GM19043 (cell line): ENCODE results near the gene CRACR2A.

Experiments used
- ATAC-seq: cut with Tn5 transposase; IDR thresholded peaks from one replicate; pipeline ENCODE4 v1.9.1; 2021; ENCODE audit warnings: low read depth; ENCODE audit not compliant: unreplicated experiment

The CRACR2A gene

DNA sequence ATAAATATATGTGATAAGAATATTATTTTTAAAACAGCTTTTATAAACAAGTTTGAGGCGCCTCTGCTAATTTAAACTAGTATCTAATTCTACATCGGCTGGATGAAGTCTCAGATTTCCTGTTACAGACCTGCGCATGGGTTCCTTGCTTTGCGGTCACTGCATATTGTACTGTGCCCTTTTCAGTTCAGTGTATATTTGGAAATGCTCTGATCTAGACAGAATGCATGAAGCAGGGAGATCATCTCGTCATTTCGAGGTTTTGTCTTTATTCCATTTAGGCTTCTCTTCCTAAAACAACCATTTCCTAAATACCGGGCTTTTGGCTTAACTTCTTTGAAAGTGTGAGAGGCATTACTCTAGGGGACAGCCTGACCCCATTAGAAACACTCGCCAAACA lies 25.6 kb downstream of the CRACR2A start:
- ATAC-seq: no peak

DNA sequence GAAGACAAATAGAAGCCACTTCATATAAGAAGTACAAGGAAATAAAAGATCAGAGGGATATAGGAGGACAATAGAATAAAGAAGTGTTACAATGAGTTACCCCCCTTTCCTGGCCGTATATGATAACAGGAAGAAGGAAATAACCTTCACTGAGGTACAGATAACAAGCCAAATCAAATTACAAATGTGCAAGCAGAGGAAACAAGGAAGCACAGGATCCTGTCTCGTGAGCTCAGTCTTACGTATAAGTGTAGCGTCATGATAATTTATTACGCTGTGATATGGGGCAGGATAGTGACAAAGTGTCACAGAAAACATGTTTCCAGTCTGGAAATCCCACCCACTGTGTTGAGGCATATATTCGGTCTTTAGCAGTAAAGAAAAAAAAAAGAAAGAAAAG lies 26.5 kb downstream of the CRACR2A start:
- ATAC-seq: no peak

DNA sequence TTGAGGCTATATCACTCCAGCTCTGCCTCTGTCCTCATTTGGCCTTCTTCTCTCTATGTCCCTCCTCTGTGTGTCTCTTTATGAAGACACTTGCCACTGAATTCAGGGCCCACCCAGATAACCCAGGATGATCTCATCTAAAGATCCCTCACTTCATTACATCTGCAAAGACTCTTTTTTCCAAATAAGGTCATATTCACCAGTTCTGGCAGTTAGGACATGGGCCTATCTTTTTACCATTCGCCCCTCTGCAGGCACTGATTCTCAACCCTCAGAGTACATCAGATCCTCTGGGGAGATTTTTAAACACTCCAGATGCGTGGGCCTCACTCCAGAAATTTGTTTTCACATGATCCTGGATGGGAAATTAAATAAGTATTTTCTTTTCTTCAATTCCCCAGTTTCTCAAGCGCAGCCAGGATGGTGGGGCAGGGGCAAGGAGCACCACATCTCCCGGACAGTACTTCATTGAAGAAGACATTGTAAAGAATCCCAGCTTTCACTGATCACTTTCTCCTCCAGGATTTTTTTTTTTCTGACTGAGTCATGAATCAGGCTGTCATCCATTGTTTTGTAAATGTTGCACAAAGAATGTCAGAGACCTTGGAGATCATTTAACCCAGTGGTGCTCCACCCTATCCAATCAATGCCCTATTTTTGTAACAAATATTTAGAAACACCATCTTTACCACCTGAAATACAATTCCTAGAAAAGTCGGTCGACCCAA lies 27.4 kb downstream of the CRACR2A start:
- ATAC-seq: no peak

DNA sequence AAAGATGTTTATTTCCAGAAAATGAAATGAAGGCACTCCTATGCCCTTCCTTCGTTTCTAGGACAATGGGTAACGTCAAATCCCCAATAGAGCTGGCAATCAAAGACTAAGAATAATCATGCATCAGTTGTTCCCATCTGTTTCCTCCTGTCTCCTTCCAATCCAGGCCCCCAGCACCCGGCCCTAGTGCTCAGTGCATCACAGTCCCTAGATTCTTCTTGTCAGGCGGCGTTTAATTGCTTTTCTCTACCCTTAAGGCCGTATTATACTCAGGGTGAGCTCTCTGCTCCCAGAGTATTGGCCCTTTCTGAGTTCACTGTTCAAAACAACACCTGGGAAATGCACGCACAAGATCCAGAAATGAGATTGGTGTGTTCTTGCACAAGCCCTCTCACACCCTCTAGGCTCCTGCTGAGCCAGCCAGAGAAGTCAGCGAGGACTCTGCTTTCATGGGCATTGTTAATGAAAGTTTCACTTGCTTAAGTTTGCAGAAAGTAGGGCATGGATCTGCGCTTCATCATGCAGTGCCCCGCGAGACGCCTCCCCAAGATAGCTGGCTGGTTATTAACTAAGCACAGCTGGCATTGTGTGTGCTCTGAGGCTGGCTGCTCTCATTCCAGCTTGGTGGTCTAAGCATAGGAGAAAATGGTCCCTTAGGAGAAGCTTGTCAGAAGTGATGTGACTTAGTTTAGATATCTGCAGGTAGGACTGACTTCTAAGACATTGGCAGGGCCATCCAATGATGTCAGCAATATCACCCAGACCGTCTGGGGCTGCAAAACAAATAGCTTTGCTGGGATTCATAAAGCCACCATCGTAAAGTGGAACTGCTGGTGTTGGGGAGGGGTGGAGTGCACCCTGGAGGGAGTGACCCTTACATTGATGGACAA lies 28.7 kb downstream of the CRACR2A start:
- ATAC-seq: no peak

DNA sequence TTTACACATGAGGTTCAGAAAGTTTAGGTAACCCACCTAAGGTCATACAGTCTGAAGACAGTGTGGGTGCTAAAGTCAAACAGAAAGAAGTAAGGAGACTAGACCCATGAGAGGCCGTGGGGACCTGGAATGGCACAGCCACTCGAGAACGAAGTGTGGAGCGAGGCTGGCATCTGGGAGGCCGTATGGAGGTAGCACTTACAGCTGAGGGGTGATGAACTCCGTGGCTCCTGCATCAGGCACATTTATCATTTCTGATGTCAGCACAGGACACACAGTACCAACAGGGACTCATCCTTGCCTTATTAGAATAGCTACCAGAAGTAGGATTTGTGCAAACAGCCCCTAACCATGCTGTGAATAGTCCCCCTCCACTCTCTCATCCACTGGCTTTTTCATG lies 30.5 kb downstream of the CRACR2A start:
- ATAC-seq: no peak

- no peak for ATAC-seq
Measured at GRCh38 chr12:3720772-3721171, 32.1 kb downstream of the CRACR2A start.

DNA sequence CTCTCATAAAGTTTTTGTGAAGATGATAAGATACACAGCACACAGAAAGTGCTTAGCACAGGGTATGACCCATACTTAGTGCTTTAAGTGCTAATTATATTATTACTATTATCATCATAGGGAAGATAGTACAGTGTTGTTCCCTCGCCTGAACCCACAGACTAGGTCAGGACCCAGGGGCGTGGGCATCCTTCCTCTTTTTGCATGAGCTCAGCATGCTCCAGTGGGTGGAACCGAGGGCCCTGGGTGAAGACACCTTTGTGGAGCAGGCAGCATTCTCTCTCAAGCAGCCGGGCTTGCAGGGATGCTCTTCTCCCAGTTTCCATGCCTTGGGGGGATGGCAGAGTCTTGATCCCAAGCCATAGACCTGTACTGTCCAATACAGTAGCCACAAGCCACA lies 34.8 kb downstream of the CRACR2A start:
- ATAC-seq: no peak

- no peak for ATAC-seq
Measured at GRCh38 chr12:3717283-3717898, 35.5 kb downstream of the CRACR2A start.

DNA sequence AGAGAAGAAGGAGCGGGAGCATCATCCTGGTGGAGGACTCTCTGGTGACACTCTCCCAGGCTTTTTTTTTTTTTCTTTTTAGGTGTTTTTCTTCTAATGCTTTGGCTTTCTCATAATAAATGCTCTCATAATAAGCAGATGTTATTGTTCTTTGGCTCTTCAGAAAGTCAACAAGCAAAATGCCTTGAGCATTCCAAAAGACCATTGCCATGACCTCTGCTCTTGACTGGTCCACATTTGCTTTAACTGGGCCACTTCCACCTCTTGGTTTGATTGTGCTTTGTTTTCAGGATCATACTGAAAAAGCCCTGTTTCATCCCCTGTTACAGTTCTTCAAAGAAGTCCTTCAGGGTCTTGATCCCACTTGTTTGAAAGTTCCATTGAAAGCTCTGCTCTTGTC lies 36.9 kb downstream of the CRACR2A start:
- ATAC-seq: no peak

GRCh38 chr12:3713947-3714346 lies 39.0 kb downstream of the CRACR2A start:
- ATAC-seq: no peak

DNA sequence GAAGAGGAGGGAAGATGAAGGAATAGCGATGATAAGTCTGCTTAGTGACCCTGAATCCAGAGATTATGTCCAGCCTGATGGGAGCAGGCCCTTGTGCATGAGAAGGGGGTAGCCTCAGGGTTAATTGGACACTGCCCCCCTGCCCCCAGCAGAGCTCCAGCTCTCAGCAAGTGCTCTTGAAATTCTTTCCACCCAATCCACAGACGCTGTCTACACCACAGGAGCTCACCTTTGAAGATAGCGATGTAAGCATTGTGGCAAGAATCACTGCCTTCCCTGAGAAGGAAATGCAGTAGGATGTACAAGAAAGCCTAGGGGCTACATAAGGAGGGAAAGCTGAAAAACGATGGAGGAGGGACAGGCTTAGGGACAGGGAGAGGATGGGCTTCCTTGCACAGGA lies 39.4 kb downstream of the CRACR2A start:
- no peak for ATAC-seq

GRCh38 chr12:3712209-3712992 lies 40.5 kb downstream of the CRACR2A start:
- ATAC-seq: no peak

- ATAC-seq: no peak
Measured at GRCh38 chr12:3705354-3705675, 47.6 kb downstream of the CRACR2A start.

- ATAC-seq: no peak
Measured at GRCh38 chr12:3704512-3705353, 48.2 kb downstream of the CRACR2A start.

- no peak for ATAC-seq
Measured at GRCh38 chr12:3700861-3701260, 52.0 kb downstream of the CRACR2A start.

- ATAC-seq: no peak
Measured at GRCh38 chr12:3698218-3698974, 54.5 kb downstream of the CRACR2A start.

DNA sequence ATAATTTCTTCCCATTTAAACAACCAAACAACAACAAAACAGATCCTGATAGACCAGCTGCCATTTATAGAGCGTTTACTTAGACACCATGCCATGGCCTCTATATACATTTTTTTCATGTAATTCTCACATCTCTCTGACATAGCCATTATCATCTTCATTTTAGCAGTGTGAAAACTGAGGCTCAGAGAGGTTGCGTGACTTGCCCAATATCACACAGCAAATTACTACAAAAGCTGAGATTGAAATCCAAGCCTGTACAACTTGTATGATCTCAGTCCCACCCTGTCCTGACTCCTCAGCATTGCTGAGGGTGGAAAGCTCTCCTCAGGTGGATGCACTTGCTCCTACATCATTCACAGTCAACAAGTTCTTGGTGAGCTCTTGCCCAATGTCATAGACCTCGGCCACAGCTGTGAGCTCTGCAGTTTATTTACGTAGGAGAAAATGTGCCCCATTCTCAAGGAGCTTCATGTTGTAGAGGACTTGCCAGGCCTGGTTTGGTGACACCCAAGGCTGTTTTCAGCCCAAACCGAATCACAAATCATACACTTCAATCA lies 55.5 kb downstream of the CRACR2A start:
- ATAC-seq: no peak

DNA sequence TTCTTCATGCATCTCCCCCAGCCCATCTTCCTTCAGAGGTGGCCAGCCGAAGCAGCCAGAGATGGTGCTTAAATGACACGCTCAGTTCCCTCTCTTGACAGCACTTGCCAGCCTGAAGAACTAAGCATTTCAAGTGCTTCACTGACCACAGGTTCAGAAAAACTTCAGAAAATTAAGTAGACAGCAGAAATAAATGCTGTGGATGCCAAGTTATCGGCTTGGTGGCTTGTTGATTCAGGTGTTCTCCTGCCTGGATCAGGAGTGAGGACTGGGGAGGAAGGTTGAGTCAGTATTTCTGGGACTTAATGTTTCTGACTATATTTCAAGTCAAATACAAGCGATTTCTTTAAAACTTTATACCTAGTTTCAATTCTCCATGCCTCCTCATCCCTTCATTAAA lies 58.2 kb downstream of the CRACR2A start:
- no peak for ATAC-seq
